ENCODE results near the gene COL4A2. TPM values are rescaled to one million over a fixed set of nuclear protein-coding genes. Genes with fewer than 3 reads are reported as not detected.

COL4A2 gene
- total RNA-seq, 1 donor from 2014 or later = 273 TPM

DNA sequence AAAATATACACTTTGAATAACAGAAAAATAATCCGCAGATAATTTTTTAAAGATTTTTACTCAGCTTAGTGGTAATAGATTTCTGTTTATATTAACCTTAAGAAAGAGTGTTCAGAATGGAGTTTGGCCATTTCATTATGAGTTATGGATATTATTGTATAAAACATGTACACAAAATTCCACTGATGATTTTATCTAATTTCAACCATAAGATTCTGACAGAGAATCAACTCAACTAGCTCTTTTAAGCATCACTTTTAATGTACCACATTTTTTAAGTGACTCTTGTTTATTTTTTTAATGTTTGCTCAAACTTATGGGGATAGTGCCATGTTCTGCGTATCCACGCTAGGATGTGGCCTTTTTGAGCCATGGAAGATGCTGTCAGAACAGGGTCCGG is 75.7 kb downstream of the COL4A2 start:
- Histone ChIP-seq H3K4me3 (no peak overlapping the region), H3K27me3 (no peaks in the 10 kb centered on the region), H3K27ac (no peak overlapping the region), H3K36me3 (no peaks in the 10 kb centered on the region), H3K4me1 (peaks cover 6% of the 10 kb centered on the region), H3K9me3 (no peaks in the 10 kb centered on the region)
- ATAC-seq = no peak
- intact Hi-C loops (cut with DNase I) = no loop called here
- DNase-seq = no peak
- TF ChIP-seq, protein P1, sequence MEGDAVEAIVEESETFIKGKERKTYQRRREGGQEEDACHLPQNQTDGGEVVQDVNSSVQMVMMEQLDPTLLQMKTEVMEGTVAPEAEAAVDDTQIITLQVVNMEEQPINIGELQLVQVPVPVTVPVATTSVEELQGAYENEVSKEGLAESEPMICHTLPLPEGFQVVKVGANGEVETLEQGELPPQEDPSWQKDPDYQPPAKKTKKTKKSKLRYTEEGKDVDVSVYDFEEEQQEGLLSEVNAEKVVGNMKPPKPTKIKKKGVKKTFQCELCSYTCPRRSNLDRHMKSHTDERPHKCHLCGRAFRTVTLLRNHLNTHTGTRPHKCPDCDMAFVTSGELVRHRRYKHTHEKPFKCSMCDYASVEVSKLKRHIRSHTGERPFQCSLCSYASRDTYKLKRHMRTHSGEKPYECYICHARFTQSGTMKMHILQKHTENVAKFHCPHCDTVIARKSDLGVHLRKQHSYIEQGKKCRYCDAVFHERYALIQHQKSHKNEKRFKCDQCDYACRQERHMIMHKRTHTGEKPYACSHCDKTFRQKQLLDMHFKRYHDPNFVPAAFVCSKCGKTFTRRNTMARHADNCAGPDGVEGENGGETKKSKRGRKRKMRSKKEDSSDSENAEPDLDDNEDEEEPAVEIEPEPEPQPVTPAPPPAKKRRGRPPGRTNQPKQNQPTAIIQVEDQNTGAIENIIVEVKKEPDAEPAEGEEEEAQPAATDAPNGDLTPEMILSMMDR (IDR thresholded peaks at IDR 0.05) = no peak

DNA sequence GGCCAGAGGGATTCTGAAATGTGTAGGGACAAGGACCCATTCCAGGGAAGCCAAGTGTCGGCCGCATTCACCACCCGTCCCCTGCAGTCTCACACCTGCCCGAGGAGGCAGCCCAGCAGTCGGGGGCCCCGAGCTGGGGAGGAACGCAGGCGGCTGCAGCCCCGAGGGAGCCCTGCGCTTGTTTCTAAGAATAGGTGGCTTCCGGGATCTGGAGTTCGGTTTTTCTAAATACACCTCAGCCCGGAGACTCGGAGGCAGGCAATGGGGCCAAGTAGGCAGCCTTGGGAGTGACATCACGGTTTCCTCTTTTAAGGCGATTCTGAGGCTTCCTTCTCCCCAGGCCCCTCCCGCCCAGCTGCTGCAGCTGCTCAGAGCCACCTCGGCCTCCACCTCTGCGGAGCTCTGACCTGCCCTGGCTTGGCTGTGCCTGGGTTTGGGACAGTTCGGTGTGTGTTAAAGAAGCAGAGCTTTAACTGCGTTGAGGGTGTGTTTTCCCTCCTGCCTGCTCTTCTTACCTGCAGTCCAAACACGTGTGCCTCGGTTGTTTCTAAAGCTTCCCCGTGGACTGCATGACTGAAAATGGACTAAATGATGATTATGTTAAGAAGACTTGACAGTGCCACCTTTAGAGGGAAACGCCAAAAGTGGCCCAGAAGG is 80.5 kb downstream of the COL4A2 start:
- TF ChIP-seq, protein P1 (IDR thresholded peaks at IDR 0.05) = no peak

DNA sequence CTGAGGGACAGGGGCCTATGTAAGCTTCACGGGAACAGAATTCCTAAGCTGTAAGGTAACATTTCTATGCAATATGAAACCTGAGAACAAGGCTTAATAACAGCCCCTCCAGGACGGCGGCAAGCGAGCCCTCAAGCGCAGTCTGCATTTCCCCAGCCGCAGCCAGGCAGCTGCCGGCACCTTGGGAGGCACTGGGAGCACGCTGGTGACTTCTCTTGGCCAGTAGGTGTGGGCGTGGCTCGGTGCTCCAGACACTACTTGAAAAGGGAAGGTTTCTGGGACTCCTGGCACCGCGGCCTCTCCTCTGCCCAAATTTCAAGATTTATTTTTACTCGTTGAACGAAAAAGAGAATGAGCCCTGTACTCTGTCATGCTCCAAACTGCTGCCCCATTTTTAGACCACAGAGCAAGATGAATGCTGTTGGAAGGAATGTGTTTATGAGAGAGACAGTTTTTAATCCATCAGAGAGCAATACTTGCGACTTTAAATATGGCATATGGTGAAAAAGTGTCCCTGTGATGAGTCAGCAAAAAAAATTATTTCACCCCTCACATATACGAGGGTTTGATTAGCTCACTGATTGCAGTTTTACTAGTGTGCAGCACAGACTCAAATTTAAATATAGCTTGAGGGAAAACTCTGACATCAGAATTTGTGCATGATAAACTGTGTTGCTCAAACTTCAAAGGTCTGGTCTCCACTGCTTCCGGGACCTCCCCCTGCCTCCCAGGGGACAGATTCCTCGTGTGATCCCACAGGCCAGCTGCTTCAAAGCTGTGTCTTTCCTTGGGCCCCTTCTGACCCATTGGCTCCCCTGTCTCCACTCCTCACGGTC is 81.2 kb downstream of the COL4A2 start:
- Histone ChIP-seq H3K4me3 (no peak overlapping the region), H3K4me1 (peaks cover 22% of the 10 kb centered on the region), H3K27me3 (no peaks in the 10 kb centered on the region), H3K36me3 (no peaks in the 10 kb centered on the region), H3K9me3 (no peaks in the 10 kb centered on the region), H3K27ac (peak overlapping the region; percentile 12)
- TF ChIP-seq, protein P1 (IDR thresholded peaks at IDR 0.05) = no peak
- DNase-seq (no peak), ATAC-seq (peak; percentile 78)
- intact Hi-C loops (cut with DNase I) = no loop called here

More for the DNA sequence above, 80.5 kb downstream of the COL4A2 start:
- intact Hi-C loops (cut with DNase I) = no loop called here
- Histone ChIP-seq H3K9me3 (no peaks in the 10 kb centered on the region), H3K27ac (peak overlapping the region; percentile 12), H3K36me3 (no peaks in the 10 kb centered on the region), H3K27me3 (no peaks in the 10 kb centered on the region), H3K4me3 (no peak overlapping the region), H3K4me1 (peaks cover 21% of the 10 kb centered on the region)
- DNase-seq = no peak
- ATAC-seq = peak; percentile 64

DNA sequence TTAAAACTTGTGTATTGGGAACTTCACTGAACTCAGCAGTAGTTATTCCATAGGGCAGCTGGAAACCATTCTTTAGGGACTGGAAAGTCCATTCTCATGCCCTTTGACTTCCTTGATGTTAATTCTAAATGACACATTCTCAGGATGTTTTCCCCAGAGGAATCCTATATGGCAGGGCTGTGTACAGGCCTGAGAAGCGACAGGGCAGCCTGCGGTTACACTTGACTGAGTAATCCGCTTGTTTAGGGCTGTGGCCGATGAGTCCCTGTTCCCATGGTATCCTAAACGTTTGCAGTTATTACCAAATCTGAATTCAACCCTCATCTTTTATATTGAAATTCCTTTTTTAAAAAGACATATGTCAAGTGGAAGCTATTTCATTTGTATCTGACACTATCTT is 83.5 kb downstream of the COL4A2 start:
- ATAC-seq (no peak), DNase-seq (no peak)
- intact Hi-C loops (cut with DNase I) = no loop called here
- no peaks in the 10 kb centered on the region for H3K36me3 ChIP-seq
- H3K27ac ChIP-seq = no peak overlapping the region
- TF ChIP-seq, protein P1 (IDR thresholded peaks at IDR 0.05) = no peak
- H3K9me3 ChIP-seq = no peaks in the 10 kb centered on the region
- H3K4me3 ChIP-seq = no peak overlapping the region
- peaks cover 22% of the 10 kb centered on the region for H3K4me1 ChIP-seq
- no peaks in the 10 kb centered on the region for H3K27me3 ChIP-seq

DNA sequence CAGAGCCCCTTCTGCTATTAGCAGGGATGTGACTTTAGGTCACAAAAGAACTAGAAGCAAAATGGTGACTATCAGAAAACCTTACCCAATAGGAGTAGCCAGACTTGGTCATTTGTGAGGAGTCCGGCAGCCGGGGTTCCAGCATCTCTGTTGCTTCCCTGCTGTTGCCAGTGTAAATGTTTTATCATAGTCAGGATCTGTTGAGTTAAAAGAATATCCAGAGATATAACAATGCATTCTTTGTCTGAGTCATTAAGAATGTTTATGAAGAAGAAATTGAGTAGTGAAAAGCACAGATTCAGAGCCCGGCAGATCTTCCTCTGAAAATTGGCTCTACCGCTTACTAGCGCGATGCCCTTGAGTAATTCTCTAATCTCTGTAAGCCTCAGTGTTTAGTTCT is 84.2 kb downstream of the COL4A2 start:
- ATAC-seq = no peak
- DNase-seq = no peak
- TF ChIP-seq, protein P1 (IDR thresholded peaks at IDR 0.05) = no peak
- no peaks in the 10 kb centered on the region for H3K9me3 ChIP-seq
- H3K4me1 ChIP-seq = peaks cover 22% of the 10 kb centered on the region
- H3K4me3 ChIP-seq = no peak overlapping the region
- intact Hi-C loops (cut with DNase I) = no loop called here
- H3K36me3 ChIP-seq = no peaks in the 10 kb centered on the region
- H3K27me3 ChIP-seq = no peaks in the 10 kb centered on the region
- no peak overlapping the region for H3K27ac ChIP-seq
